ENCODE results near the gene RAPGEF3.

Gene RAPGEF3

GRCh38 chr12:47775100-47775911 lies 16.6 kb upstream of the RAPGEF3 start:
- H3K4me3 ChIP-seq (ENCODE audit: low read depth, low read length): peak overlapping the region; percentile 18
- TF ChIP-seq POLR2A (IDR thresholded peaks at IDR 0.05; ENCODE audit: extremely low read depth, insufficient read length) (no peak), CTCF (IDR thresholded peaks at IDR 0.05; ENCODE audit: low read depth, low read length) (peak; percentile 4), MAX (IDR thresholded peaks at IDR 0.05; ENCODE audit: low read depth, low read length) (peak; percentile 79), MYC (IDR thresholded peaks at IDR 0.05; ENCODE audit: low read depth, low read length) (peak; percentile 65; the same call in 1 of the 2 replicates)
- peak; percentile 96 for DNase-seq (ENCODE audit: low read depth)

GRCh38 chr12:47774663-47775062 lies 16.0 kb upstream of the RAPGEF3 start:
- peak overlapping the region; percentile 9 for H3K4me3 ChIP-seq (ENCODE audit: low read depth, low read length)
- no peak for TF ChIP-seq CTCF (IDR thresholded peaks at IDR 0.05; ENCODE audit: low read depth, low read length)
- no peak for TF ChIP-seq POLR2A (IDR thresholded peaks at IDR 0.05; ENCODE audit: extremely low read depth, insufficient read length)
- no peak for TF ChIP-seq MAX (IDR thresholded peaks at IDR 0.05; ENCODE audit: low read depth, low read length)
- no peak for TF ChIP-seq MYC (IDR thresholded peaks at IDR 0.05; ENCODE audit: low read depth, low read length)
- no peak for DNase-seq (ENCODE audit: low read depth)

- TF ChIP-seq MAX (IDR thresholded peaks at IDR 0.05; ENCODE audit: low read depth, low read length) (no peak), POLR2A (IDR thresholded peaks at IDR 0.05; ENCODE audit: extremely low read depth, insufficient read length) (no peak), MYC (IDR thresholded peaks at IDR 0.05; ENCODE audit: low read depth, low read length) (no peak), CTCF (IDR thresholded peaks at IDR 0.05; ENCODE audit: low read depth, low read length) (no peak)
- peak overlapping the region; percentile 75 for H3K4me3 ChIP-seq (ENCODE audit: low read depth, low read length)
- peak; percentile 43 for DNase-seq (ENCODE audit: low read depth)
Observed at GRCh38 chr12:47773858-47774580, 15.3 kb upstream of the RAPGEF3 start.

- peak within 1 kb of the TSS; percentile 75 for H3K4me3 ChIP-seq (ENCODE audit: low read depth, low read length)
- TF ChIP-seq CTCF (IDR thresholded peaks at IDR 0.05; ENCODE audit: low read depth, low read length) (peak; percentile 30), POLR2A (IDR thresholded peaks at IDR 0.05; ENCODE audit: extremely low read depth, insufficient read length) (peak; percentile 55), MYC (IDR thresholded peaks at IDR 0.05; ENCODE audit: low read depth, low read length) (no peak)
- peak; percentile 80 for DNase-seq (ENCODE audit: low read depth)
Observed at GRCh38 chr12:47773062-47773857, 14.6 kb upstream of the RAPGEF3 start, which contains the start of gene SLC48A1. SLC48A1 (plus strand) TSS chr12:47773238; CDS start chr12:47773305, 67 bp downstream.

GRCh38 chr12:47772738-47773061 lies 14.0 kb upstream of the RAPGEF3 start:
- TF ChIP-seq MYC (IDR thresholded peaks at IDR 0.05; ENCODE audit: low read depth, low read length) (no peak), POLR2A (IDR thresholded peaks at IDR 0.05; ENCODE audit: extremely low read depth, insufficient read length) (no peak), CTCF (IDR thresholded peaks at IDR 0.05; ENCODE audit: low read depth, low read length) (no peak), MAX (IDR thresholded peaks at IDR 0.05; ENCODE audit: low read depth, low read length) (no peak)
- H3K4me3 ChIP-seq (ENCODE audit: low read depth, low read length): peak overlapping the region; percentile 44
- DNase-seq (ENCODE audit: low read depth): no peak
